Left renal cortex interstitium (tissue), 4 donors: ENCODE results near the gene DMD. TPM values are rescaled to one million over a fixed set of nuclear protein-coding genes. Genes with fewer than 3 reads are reported as not detected.
"Not testable (repeated sequence)": the region's sequence is repeated elsewhere in the genome, so short reads cannot be mapped to it uniquely, and the experiment has no call there.

Experiments used
- DNase-seq, 4 donors: peaks; one replicate each; pipeline ENCODE4 v3.0.0-alpha.2; 2013; ENCODE audit warnings: low read depth in 4 of 4, low spot score in 2 of 4, missing footprints in 1 of 4
- polyA plus RNA-seq, 4 donors: library from polyadenylated mRNA; unstranded; fragments of 120-200 nt; gene quantifications; one replicate each; pipeline ENCODE4 v1.2.1, GENCODE V29; 2013; ENCODE audit not compliant: insufficient read length in 4 of 4

DMD gene
- polyA plus RNA-seq, 4 donors, result 14.0 to 17.4 (median 15.2) TPM

DNA sequence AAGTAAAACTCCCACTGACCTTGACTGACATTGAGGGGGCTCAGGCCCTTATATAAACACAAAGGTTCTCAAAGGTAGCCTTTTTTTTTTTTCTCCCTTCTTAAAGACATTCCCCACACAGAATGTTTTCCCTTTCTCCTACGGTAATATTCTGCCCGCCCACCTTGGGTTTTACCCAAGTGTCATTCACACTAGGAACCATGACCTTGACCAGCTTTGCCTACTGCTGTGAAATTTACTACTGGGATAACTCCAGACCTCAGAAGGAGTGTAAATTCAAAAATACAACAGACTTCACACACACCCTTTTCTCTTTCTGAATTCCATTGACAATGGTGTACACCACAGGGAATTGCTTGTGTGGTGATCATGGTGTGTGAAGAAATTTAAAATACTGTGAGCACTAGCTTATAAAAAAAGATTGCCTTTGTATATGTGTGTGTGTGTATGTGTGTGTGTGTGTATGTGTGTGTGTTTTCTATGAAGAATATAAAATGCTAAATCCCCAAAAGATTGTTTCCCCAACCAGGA is 1550.0 kb downstream of the DMD start:
- no peak for DNase-seq

DNA sequence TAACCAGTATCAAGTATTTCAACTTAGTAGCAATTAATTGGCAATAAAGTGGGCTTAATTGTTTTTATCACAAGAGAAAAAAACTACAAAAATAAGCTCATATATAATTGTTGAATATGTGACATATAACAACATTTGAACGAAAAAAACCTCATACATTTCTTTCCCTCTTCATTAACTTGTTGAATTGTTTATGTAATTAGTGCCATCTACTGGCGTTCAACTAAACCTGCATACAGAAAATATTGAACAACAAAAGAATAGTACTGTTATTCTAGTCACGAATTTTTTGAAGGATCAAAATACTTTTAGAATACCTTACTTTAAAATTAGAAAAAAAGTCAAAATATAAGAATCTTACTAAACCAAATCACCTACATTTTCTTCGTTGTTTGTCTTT is 1553.0 kb downstream of the DMD start:
- peak in 1 of 4 donors; percentile 7 for DNase-seq

- DNase-seq, result no peak
Measured at GRCh38 chrX:31656013-31656412, 1555.3 kb downstream of the DMD start.

GRCh38 chrX:31653422-31653821 is 1557.9 kb downstream of the DMD start:
- no peak for DNase-seq

- DNase-seq, result no peak
Measured at GRCh38 chrX:31652650-31653049, 1558.7 kb downstream of the DMD start.

GRCh38 chrX:31649201-31649600 is 1562.1 kb downstream of the DMD start:
- no peak for DNase-seq

DNA sequence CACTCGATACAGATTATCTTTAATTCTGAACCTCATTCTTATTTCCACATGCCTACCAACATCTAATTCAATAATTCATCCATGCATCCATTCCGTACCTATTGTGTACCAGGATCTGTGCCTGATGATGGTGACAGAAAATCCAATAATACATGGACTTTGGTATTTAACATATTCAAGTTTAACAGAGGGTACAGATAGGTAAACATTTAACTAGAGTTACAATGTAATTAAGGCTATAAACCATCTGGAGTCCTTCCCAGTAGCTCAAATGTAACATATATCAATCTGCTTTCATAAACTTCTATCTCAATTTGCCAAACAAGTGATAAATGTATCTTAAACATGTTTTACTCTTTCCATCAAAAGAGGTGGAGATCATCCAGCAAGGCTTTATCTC is 1578.0 kb downstream of the DMD start:
- DNase-seq, result no peak

- DNase-seq, result no peak
Measured at GRCh38 chrX:31629195-31629594, 1582.2 kb downstream of the DMD start.

DNA sequence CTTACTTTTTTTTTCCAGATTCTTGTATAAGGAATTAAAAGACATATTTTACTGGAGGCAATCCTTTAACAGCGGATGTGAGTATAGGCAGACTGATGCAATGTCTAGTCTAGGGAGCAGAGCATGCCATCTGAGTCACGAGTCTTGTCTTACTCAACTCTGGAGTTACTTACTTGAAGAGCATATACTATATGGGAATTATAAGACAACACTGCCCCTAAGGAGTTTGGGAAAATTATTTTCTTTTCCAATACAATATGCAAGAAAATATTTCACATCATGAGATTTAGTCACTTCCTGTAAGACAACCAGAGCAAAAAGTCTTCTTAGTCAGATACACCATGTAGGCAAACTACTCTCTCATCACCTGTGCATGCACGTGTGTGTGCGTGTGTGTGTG is 1602.2 kb downstream of the DMD start:
- DNase-seq, result no peak

DNA sequence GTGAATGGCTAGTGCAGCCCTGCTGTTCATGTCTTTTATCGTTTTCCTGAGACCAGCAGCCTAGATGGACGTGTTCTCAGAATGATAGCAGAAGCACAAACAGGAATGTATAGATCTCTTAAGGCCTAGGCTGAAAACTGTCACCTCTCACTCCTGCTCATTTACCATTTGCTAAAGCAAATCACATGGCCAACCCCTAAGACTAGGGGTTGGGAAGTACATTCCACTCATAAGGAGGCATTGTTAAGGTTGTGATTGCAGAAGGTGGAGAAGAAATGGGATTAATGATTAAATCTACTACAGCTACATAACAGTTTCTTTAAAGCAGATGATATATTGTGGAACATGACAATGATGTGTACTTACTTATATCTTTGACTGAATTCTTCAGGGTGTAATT is 1602.7 kb downstream of the DMD start:
- no peak for DNase-seq

DNA sequence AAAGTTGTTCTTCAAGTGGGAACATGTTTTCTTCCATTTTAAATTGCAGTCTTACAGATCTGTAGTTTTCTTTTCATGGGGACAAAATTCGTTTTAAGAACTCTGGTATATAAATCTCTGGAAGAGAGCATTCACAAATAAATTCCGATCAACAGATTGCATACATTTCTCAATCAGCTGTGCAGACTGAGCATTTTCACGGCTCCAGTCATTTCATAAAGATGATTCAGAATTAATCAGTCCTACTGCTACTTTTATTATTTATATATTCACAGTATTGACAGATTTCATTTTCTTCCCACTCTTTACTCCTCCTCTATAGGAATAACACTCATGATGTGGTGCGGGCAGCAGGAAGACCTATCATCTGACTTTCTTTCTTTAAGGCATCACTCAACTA is 1604.6 kb downstream of the DMD start:
- DNase-seq, result no peak

GRCh38 chrX:31604629-31605221 is 1606.6 kb downstream of the DMD start:
- DNase-seq, result no peak

- no peak for DNase-seq
Measured at GRCh38 chrX:31603411-31604120, 1607.8 kb downstream of the DMD start.

GRCh38 chrX:31600823-31601222 is 1610.5 kb downstream of the DMD start:
- DNase-seq, result no peak

GRCh38 chrX:31593353-31593752 is 1618.0 kb downstream of the DMD start:
- no peak for DNase-seq

- DNase-seq, result no peak
Measured at GRCh38 chrX:31591355-31591754, 1620.0 kb downstream of the DMD start.

- DNase-seq, result no peak
Measured at GRCh38 chrX:31590581-31591114, 1620.7 kb downstream of the DMD start.

DNA sequence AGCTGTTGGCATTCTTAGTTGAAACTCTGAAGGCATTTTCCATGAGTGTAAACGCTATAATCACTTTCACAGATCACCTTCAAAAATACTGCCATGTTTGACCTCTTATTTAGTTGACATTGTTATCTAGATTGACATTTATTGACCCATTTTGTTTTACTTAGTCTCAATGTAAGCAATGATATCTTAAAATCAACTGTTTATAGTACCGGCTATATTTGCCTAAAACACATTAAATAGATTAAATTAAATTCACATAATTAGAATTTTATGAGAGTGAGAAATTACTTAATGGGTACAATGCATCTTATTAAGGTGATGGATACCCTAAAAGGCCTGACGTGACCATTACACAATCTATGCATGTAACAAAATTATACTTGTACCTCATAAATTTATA is 1621.8 kb downstream of the DMD start:
- no peak for DNase-seq

GRCh38 chrX:31588355-31588754 is 1623.0 kb downstream of the DMD start:
- no peak for DNase-seq

DNA sequence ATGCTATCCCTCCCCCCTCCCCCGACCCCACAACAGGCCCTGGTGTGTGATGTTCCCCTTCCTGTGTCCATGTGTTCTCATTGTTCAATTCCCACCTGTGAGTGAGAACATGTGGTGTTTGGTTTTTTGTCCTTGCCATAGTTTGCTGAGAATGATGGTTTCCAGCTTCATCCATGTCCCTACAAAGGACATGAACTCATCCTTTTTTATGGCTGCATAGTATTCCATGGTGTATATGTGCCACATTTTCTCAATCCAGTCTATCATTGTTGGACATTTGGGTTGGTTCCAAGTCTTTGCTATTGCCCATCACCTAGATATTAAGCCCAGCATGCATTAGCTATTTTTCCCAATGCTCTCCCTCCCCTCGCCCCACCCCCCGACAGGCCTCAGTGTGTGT is 1627.5 kb downstream of the DMD start:
- DNase-seq, result not testable (repeated sequence)

DNA sequence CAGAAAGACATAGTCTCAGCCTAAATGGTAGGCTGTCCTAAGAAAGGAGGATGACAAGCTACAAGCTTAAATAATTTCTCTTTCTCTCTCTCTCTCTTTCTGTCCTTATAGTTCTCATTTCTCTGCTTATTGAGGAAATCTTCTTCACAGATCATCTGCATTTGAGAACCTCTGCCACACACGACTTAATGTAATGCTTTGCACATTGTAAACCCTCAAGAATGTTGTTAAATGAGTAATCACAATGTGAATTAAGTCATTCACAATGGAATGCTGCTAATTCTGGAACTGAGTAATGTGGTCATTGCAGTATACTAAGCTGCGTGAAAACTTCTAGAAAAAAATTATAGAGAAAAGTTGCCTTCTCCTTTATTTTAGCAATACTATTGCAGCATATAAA is 1630.6 kb downstream of the DMD start:
- DNase-seq, result no peak

GRCh38 chrX:31580227-31580626 is 1631.1 kb downstream of the DMD start:
- no peak for DNase-seq
